Ishikawa (cell line): ENCODE measurements around the gene ZC2HC1B.

ENCODE experiments used
- CEBPB ChIP-seq: IDR thresholded peaks from 2 replicates; pipeline ENCODE4 v1.6.1; 2012
- CREB1 ChIP-seq: IDR thresholded peaks from 2 replicates; pipeline ENCODE4 v1.6.1; 2012; ENCODE audit warnings: low read depth
- EGR1 ChIP-seq: IDR thresholded peaks from 2 replicates; pipeline ENCODE4 v1.6.1; 2012
- EP300 ChIP-seq: IDR thresholded peaks from 2 replicates; pipeline ENCODE4 v1.6.1; 2012; ENCODE audit warnings: borderline replicate concordance
- FOXM1 ChIP-seq: IDR thresholded peaks from 2 replicates; pipeline ENCODE4 v1.6.1; 2012; ENCODE audit warnings: low read depth, borderline replicate concordance
- NFIC ChIP-seq: IDR thresholded peaks from 2 replicates; pipeline ENCODE4 v1.6.1; 2012
- RAD21 ChIP-seq: IDR thresholded peaks from 2 replicates; pipeline ENCODE4 v1.6.1; 2012; ENCODE audit warnings: low read depth
- TAF1 ChIP-seq: IDR thresholded peaks from 2 replicates; pipeline ENCODE4 v1.6.1; 2012; ENCODE audit warnings: low read depth, mild to moderate bottlenecking
- TCF12 ChIP-seq: IDR thresholded peaks from 2 replicates; pipeline ENCODE4 v1.6.1; 2012; ENCODE audit warnings: low read depth
- TEAD4 ChIP-seq: IDR thresholded peaks from 2 replicates; pipeline ENCODE4 v1.6.1; 2012
- YY1 ChIP-seq: IDR thresholded peaks from 2 replicates; pipeline ENCODE4 v1.6.1; 2012; ENCODE audit warnings: low read depth
- ZBTB7A ChIP-seq: IDR thresholded peaks from 2 replicates; pipeline ENCODE4 v1.6.1; 2012; ENCODE audit warnings: low read depth
- TF ChIP-seq, protein P1 (sequence below): IDR thresholded peaks from 2 replicates; pipeline ENCODE4 v1.6.1; 2012
- TF ChIP-seq, protein P2 (sequence below): IDR thresholded peaks from 2 replicates; pipeline ENCODE4 v1.6.1; 2012; ENCODE audit warnings: low read depth, mild to moderate bottlenecking
- TF ChIP-seq, protein P3 (sequence below): IDR thresholded peaks from 2 replicates; pipeline ENCODE4 v1.6.1; 2012

ZC2HC1B gene

DNA sequence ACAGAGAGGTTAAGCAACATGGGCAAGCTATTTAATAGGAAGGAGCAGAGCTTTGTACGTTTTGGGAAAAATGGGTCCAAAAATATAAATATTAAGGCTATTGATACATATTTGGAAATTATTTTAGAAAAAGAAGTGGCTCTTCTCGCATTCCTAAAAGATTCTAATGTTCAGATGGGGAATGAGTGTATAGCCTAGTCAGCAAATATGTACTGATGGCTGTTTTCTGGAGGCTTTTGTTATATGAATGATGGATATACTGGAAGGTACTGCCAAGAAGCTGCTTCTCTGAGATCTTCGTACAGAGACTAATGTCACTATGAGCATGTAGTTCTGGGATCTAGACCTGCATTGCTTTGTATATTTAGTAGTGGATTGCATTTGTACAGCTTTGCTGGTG, 72.1 kb downstream of the ZC2HC1B start:
- no peak for TF ChIP-seq TAF1
- TF ChIP-seq TCF12: no peak
- no peak for TF ChIP-seq RAD21
- TF ChIP-seq, protein P1, sequence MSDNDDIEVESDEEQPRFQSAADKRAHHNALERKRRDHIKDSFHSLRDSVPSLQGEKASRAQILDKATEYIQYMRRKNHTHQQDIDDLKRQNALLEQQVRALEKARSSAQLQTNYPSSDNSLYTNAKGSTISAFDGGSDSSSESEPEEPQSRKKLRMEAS: no peak
- TF ChIP-seq YY1: no peak
- TF ChIP-seq, protein P2, sequence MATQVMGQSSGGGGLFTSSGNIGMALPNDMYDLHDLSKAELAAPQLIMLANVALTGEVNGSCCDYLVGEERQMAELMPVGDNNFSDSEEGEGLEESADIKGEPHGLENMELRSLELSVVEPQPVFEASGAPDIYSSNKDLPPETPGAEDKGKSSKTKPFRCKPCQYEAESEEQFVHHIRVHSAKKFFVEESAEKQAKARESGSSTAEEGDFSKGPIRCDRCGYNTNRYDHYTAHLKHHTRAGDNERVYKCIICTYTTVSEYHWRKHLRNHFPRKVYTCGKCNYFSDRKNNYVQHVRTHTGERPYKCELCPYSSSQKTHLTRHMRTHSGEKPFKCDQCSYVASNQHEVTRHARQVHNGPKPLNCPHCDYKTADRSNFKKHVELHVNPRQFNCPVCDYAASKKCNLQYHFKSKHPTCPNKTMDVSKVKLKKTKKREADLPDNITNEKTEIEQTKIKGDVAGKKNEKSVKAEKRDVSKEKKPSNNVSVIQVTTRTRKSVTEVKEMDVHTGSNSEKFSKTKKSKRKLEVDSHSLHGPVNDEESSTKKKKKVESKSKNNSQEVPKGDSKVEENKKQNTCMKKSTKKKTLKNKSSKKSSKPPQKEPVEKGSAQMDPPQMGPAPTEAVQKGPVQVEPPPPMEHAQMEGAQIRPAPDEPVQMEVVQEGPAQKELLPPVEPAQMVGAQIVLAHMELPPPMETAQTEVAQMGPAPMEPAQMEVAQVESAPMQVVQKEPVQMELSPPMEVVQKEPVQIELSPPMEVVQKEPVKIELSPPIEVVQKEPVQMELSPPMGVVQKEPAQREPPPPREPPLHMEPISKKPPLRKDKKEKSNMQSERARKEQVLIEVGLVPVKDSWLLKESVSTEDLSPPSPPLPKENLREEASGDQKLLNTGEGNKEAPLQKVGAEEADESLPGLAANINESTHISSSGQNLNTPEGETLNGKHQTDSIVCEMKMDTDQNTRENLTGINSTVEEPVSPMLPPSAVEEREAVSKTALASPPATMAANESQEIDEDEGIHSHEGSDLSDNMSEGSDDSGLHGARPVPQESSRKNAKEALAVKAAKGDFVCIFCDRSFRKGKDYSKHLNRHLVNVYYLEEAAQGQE: no peak
- no peak for TF ChIP-seq CEBPB
- TF ChIP-seq, protein P3, sequence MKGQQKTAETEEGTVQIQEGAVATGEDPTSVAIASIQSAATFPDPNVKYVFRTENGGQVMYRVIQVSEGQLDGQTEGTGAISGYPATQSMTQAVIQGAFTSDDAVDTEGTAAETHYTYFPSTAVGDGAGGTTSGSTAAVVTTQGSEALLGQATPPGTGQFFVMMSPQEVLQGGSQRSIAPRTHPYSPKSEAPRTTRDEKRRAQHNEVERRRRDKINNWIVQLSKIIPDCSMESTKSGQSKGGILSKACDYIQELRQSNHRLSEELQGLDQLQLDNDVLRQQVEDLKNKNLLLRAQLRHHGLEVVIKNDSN: no peak
- TF ChIP-seq CREB1: no peak
- no peak for TF ChIP-seq TEAD4
- TF ChIP-seq ZBTB7A: no peak
- TF ChIP-seq EGR1: no peak

DNA sequence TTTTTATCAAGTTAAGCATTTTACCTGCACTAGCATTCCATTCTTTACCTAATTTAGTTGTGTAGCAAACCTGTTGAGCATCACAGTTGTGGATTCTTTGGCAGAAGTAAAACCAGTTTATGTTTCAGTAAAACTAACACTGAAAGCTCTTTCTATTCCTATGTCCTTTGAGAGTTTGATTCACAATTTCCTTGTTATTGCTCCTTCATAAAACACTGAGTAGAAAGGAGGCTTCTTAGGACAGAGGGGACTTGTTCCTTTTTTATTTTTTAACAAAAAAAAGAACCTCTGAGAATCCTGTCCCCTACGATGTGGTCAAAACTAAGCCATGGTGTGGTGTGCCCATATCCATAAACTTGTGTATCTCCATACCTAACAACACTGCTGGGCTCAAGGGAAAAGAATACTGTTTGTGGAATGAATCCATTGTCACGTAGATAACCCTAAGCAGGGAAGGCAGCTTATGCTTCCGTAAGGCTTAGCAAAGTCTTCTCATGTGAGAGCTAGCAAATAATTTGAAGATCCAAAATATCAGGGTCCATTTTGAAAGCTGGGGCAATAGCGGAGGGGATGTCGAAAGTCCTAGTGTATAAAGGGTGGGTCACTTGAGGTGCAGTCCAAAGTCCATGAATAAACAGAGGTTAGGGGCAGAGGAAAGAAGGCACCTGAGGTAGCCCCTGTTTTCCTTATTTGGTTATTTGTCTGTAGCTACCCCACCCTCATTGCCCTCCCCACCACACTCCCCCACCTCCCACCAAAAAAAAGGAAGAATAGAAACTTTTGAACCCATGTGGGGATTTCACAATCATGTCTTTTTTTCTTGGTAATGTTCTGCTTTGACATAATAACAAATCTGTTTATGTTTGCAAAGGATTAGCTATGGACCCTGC, 72.7 kb downstream of the ZC2HC1B start:
- no peak for TF ChIP-seq FOXM1
- TF ChIP-seq ZBTB7A: no peak
- TF ChIP-seq CREB1: no peak
- no peak for TF ChIP-seq EGR1
- TF ChIP-seq, protein P1: no peak
- TF ChIP-seq, protein P2: no peak
- TF ChIP-seq CEBPB: no peak
- TF ChIP-seq NFIC: no peak
- TF ChIP-seq, protein P3: no peak
- TF ChIP-seq RAD21: no peak
- TF ChIP-seq TAF1: no peak
- no peak for TF ChIP-seq TEAD4
- TF ChIP-seq YY1: no peak
- no peak for TF ChIP-seq EP300
- TF ChIP-seq TCF12: no peak

DNA sequence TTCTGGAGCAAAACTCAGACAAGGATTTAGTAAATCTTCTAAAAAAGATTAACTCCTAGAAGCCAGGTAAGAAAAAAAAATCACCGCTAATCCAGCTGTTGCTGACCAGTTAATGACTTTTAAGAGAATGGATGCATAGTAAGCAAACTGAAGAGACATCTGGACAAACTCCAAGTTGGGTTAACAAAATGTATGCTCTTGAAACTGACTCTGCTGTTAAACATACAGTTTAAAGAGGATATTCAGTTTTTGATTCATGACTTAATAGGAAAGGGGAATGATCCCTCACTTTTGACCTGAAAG, 73.3 kb downstream of the ZC2HC1B start:
- TF ChIP-seq CREB1 (no peak), TCF12 (no peak), EGR1 (no peak), CEBPB (no peak), YY1 (no peak), TEAD4 (no peak), TAF1 (no peak), FOXM1 (no peak), ZBTB7A (no peak), RAD21 (no peak), NFIC (no peak), EP300 (no peak)
- TF ChIP-seq, protein P1: no peak
- TF ChIP-seq, protein P3: no peak
- TF ChIP-seq, protein P2: no peak
